ENCODE results near the gene NTM. TPM values are rescaled to one million over a fixed set of nuclear protein-coding genes. Genes with fewer than 3 reads are reported as not detected.

Gene NTM
- total RNA-seq, 3 donors from 2014 or later: 0.66 to 9.0 (median 1.0) TPM

GRCh38 chr11:131413217-131413616 is 42.8 kb downstream of the NTM start:
- H3K4me3 ChIP-seq: no peak overlapping the region
- no peak for TF ChIP-seq CTCF (IDR thresholded peaks at IDR 0.05)
- no peak for TF ChIP-seq POLR2AphosphoS5 (IDR thresholded peaks at IDR 0.05)
- no peak for TF ChIP-seq POLR2A (IDR thresholded peaks at IDR 0.05)
- H3K9me3 ChIP-seq: no peaks in the 10 kb centered on the region
- DNase-seq (ENCODE audit: low spot score in 2 of 2): no peak
- H3K27me3 ChIP-seq: no peaks in the 10 kb centered on the region
- intact Hi-C loops (cut with DNase I; ENCODE audit: low total_unique reads): loop anchor here (5.0 kb wide), 1 partner anchor 56 kb away; no protein-coding TSS in a partner anchor
- no peaks in the 10 kb centered on the region for H3K4me1 ChIP-seq
- no peak overlapping the region for H3K27ac ChIP-seq
- no peaks in the 10 kb centered on the region for H3K36me3 ChIP-seq

DNA sequence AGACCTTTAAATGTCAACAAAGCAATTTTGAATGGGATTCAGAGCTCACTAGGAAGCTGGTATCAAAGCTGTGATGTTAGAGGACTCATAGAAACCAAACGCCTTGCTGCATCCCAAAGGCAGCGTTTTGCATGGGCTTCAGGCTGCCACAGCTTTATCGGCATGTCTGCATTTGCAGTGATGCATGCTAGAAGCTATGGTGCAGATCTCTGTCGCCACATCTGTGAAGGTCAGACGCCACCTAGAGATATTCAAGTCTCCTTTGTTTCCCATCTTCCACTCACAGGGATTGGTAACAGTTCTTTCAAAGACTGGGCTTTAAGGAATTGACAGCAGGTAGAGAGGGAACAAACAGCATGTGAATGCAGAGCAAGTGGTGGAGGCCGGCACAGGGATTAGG is 47.8 kb downstream of the NTM start:
- no peak overlapping the region for H3K27ac ChIP-seq
- H3K4me1 ChIP-seq: no peaks in the 10 kb centered on the region
- DNase-seq (ENCODE audit: low spot score in 2 of 2): no peak
- no peaks in the 10 kb centered on the region for H3K36me3 ChIP-seq
- no peaks in the 10 kb centered on the region for H3K9me3 ChIP-seq
- H3K27me3 ChIP-seq: peaks cover 0 to 3% of the 10 kb centered on the region in 2 donors
- H3K4me3 ChIP-seq: no peak overlapping the region
- intact Hi-C loops (cut with DNase I; ENCODE audit: low total_unique reads): no loop called here
- no peak for TF ChIP-seq POLR2A (IDR thresholded peaks at IDR 0.05)
- no peak for TF ChIP-seq CTCF (IDR thresholded peaks at IDR 0.05)
- TF ChIP-seq POLR2AphosphoS5 (IDR thresholded peaks at IDR 0.05): no peak

DNA sequence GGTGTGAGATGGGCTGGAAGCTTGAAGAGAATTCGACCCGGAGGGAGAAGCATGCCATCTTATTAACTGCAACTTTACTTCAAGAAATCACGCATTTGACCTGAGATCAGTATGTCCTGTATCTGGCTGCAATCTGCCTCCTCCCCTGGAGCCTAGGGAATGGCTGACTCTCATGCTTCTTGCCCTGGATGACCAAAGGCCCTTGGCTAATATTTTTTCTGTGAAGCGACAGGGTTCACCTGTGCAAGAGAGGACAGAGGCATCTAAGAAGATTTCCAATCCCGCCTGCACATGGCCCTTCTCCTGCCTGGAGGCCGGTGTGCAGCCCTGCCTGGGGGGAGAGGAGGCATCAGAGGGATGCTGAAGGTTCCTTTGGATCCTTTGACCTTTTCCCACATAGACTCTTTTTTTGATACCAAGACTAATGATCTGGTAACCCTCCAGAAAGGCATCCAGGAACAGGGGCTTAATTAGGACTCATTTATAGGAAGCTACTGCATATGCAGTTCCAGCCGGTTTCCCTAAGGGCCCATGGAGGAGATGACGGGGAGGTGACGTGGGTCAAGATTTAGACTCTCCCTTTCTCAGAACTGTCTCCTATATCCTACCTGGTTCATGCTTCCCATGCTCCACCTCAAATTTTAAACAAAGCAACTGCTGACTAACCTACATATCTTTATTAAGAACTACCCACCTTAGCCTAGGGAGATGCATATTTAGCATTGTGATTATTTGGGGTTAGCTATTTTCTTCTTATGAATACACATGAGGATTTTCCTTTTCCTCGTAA is 50.8 kb downstream of the NTM start:
- Histone ChIP-seq H3K27me3 (peaks cover 0 to 3% of the 10 kb centered on the region in 2 donors), H3K4me3 (no peak overlapping the region), H3K9me3 (no peaks in the 10 kb centered on the region), H3K27ac (no peak overlapping the region), H3K4me1 (no peaks in the 10 kb centered on the region), H3K36me3 (no peaks in the 10 kb centered on the region)
- intact Hi-C loops (cut with DNase I; ENCODE audit: low total_unique reads): no loop called here
- DNase-seq (ENCODE audit: low spot score in 2 of 2): no peak
- no peak for TF ChIP-seq POLR2A (IDR thresholded peaks at IDR 0.05)
- TF ChIP-seq POLR2AphosphoS5 (IDR thresholded peaks at IDR 0.05): no peak
- TF ChIP-seq CTCF (IDR thresholded peaks at IDR 0.05): no peak

DNA sequence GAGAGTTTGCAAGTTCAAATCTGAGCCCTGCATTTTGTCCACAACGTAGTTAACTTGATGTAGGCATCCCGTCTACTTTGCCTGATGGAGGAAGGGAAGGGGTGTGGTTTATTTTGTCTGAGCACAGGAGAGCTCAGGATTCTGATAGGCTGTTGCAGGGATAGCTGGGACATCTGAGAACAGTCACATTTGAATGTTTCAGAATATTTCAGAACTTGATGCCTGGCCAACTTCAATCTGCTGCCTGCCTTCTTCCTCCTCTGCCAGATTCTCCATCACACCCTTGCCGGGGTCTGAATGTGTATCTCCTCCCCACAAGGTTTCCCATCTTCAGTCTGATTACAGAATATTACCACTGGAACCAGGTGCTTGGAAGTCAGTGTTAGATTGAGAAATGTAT is 51.6 kb downstream of the NTM start:
- H3K27ac ChIP-seq: no peak overlapping the region
- intact Hi-C loops (cut with DNase I; ENCODE audit: low total_unique reads): no loop called here
- H3K36me3 ChIP-seq: no peaks in the 10 kb centered on the region
- H3K4me3 ChIP-seq: no peak overlapping the region
- TF ChIP-seq POLR2A (IDR thresholded peaks at IDR 0.05) (no peak), POLR2AphosphoS5 (IDR thresholded peaks at IDR 0.05) (no peak), CTCF (IDR thresholded peaks at IDR 0.05) (no peak)
- H3K4me1 ChIP-seq: no peaks in the 10 kb centered on the region
- DNase-seq (ENCODE audit: low spot score in 2 of 2): no peak
- H3K9me3 ChIP-seq: no peaks in the 10 kb centered on the region
- H3K27me3 ChIP-seq: peaks cover 0 to 3% of the 10 kb centered on the region in 2 donors

GRCh38 chr11:131422496-131422895 is 52.1 kb downstream of the NTM start:
- Histone ChIP-seq H3K27ac (no peak overlapping the region), H3K4me3 (no peak overlapping the region), H3K36me3 (no peaks in the 10 kb centered on the region), H3K9me3 (no peaks in the 10 kb centered on the region), H3K27me3 (peaks cover 0 to 3% of the 10 kb centered on the region in 2 donors), H3K4me1 (no peaks in the 10 kb centered on the region)
- intact Hi-C loops (cut with DNase I; ENCODE audit: low total_unique reads): no loop called here
- no peak for DNase-seq (ENCODE audit: low spot score in 2 of 2)
- TF ChIP-seq POLR2A (IDR thresholded peaks at IDR 0.05) (no peak), CTCF (IDR thresholded peaks at IDR 0.05) (no peak), POLR2AphosphoS5 (IDR thresholded peaks at IDR 0.05) (no peak)

Measured in breast epithelium (tissue), 4 donors.